Mesodermal cell (in vitro differentiated cells): ENCODE data around the gene CIRBP.

ENCODE experiments used
- H3K27ac ChIP-seq: 2 replicates; pipeline ENCODE4 v1.7.0; 2013; ENCODE audit warnings: mild to moderate bottlenecking, low read depth, low read length, moderate library complexity; ENCODE audit not compliant: severe bottlenecking
- H3K36me3 ChIP-seq: 2 replicates; pipeline ENCODE4 v1.7.1; 2013; ENCODE audit warnings: mild to moderate bottlenecking, low read length, moderate library complexity; ENCODE audit not compliant: control insufficient read depth, insufficient read depth
- H3K4me1 ChIP-seq: one replicate; pipeline ENCODE4 v1.7.1; 2013; ENCODE audit warnings: mild to moderate bottlenecking, low read length; ENCODE audit not compliant: insufficient read depth, control insufficient read depth, poor library complexity, severe bottlenecking
- H3K4me3 ChIP-seq: 2 replicates; pipeline ENCODE4 v1.7.0; 2013; ENCODE audit warnings: low read length, control low read depth, mild to moderate bottlenecking; ENCODE audit not compliant: insufficient read depth, poor library complexity, severe bottlenecking; ENCODE audit errors: extremely low read depth
- H3K9me3 ChIP-seq: 2 replicates; pipeline ENCODE4 v1.7.1; 2013; ENCODE audit warnings: mild to moderate bottlenecking, low read length, moderate library complexity; ENCODE audit not compliant: control insufficient read depth
- WGBS, 2 experiments: methylation state at CpG; one replicate each; pipeline ENCODE4 v1.1.5; 2013; ENCODE audit warnings: missing lambda C conversion rate in 2 of 2; ENCODE audit not compliant: insufficient coverage in 2 of 2; 5-methylcytosine and 5-hydroxymethylcytosine counted together

The CIRBP gene

DNA sequence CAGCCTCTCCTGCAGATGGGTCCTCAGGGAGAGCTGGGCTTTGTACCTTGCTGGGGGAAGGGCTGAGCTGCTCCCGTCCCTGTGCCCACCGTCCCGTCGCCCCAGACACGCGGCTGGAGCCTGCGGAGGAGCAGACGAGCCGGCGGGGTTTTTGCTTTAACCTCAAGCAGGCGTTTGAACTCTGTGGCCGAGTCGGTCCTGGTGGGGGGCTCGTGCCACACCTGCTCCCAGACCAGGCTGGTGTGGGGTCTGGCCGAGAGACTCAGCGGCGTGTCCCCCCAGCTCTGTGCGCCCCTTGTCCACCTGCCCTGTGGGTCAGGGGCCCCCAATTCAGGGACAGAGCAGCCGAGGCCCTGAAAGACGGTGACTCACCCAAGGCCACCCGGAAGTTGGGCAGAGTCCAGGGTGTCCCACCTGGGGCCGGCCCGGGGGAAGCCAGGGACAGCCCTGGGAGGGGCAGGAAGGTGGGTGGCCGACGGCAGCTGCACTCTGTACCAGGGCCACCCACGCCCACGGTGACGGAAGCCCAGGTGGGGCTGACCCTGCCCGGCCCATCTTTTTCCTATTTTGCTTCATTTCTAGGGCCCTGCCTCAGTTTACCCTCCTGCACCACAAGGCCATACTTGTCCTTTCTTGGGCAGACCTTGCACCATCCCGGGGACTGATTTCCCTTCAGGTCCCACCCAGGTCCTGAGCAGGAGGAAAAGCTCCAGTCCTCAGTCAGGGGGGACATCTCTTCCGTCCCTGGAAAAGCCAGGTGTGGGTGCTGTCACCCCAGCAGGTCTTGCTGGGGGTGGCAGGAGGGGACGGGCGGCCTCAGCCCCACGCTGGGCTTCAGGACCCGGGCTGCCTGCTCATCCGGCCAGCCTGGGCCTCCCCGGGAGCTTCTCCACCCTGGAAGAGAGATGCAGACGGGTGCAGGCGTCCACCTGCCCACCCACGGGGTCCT is 21.8 kb downstream of the CIRBP start:
- Histone ChIP-seq H3K4me1 (peaks cover 7% of the 10 kb centered on the region), H3K36me3 (no peaks in the 10 kb centered on the region), H3K9me3 (no peaks in the 10 kb centered on the region), H3K4me3 (no peak overlapping the region), H3K27ac (no peak overlapping the region)
- 88 to 90% methylated on average over 39 to 40 of the region's 40 CpGs for WGBS, 2 experiments

DNA sequence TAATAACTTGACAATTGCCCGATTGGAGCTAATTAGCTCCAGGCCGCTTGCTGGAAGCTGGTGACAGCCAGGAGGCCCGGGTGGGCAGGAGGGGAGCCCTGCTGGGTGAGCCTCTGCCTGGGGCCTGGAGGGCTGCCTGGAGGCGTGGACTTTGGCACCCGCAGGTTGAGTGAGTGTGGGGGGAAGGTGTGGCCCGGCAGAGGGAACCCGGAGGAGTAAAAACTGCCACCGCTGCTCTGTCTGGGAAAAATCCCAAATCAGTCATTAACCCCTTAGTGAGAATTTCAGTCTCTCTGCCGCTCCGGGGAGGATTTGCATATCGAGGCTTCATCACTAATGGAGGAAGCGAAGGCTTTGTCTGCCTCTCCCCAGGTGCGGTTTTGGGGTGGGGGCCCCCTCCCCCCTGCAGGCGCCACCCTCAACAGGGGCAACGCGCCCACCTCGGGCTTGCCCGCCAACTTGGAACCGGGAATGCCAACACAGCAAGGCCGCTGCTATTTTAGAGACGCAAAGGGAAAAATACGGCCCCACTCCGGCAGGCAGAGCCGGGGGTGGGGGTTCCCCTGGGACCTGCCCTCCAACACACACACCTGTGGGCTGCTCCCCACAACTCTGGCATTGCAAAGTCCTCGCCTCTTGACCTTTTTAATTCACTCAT is 22.8 kb downstream of the CIRBP start:
- WGBS, 2 experiments, result 85 to 86% methylated on average over 19 to 23 of the region's 25 CpGs

DNA sequence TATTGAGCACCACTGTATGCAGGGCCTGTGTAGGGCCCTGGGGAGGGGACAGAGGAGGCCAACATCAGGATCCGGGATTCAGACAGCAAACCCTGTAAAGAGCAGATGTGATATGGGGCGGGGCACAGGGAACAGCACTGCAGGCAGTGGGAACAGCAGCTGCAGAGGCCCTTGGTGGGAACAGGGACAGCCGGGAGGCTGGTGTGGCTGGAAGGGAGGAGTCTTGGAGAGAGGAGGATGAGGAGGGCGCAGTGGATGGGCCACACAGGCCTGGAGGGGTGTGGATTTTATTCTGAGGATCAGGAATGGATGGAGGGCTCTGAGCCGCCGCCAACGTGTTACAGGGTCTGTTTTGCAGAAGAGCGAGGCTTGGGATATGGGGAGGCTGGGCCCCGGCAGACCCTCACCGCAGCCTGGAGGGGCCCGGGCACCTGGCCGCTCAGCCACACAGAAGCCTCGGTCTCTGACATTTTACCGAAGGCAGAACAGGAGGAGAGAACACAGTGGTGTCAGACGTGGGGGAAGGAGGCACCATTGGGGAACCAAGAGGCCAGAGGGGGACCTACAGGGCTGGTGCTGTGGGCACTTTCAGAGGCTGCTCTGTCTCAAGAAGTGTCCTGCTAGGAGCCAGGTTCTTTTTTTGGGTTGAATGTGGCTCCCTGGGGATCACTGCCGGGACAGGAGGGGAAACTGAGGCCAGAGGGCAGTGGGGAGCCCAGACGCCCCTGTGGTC is 23.5 kb downstream of the CIRBP start:
- H3K4me3 ChIP-seq, result no peak overlapping the region
- WGBS, 2 experiments, result 90 to 91% methylated on average over 14 to 16 of the region's 17 CpGs
- H3K27ac ChIP-seq, result no peak overlapping the region

More for the DNA sequence above, 22.8 kb downstream of the CIRBP start:
- H3K4me1 ChIP-seq, result peaks cover 5% of the 10 kb centered on the region
- no peaks in the 10 kb centered on the region for H3K36me3 ChIP-seq
- H3K9me3 ChIP-seq, result no peaks in the 10 kb centered on the region
- H3K4me3 ChIP-seq, result no peak overlapping the region
- no peak overlapping the region for H3K27ac ChIP-seq

DNA sequence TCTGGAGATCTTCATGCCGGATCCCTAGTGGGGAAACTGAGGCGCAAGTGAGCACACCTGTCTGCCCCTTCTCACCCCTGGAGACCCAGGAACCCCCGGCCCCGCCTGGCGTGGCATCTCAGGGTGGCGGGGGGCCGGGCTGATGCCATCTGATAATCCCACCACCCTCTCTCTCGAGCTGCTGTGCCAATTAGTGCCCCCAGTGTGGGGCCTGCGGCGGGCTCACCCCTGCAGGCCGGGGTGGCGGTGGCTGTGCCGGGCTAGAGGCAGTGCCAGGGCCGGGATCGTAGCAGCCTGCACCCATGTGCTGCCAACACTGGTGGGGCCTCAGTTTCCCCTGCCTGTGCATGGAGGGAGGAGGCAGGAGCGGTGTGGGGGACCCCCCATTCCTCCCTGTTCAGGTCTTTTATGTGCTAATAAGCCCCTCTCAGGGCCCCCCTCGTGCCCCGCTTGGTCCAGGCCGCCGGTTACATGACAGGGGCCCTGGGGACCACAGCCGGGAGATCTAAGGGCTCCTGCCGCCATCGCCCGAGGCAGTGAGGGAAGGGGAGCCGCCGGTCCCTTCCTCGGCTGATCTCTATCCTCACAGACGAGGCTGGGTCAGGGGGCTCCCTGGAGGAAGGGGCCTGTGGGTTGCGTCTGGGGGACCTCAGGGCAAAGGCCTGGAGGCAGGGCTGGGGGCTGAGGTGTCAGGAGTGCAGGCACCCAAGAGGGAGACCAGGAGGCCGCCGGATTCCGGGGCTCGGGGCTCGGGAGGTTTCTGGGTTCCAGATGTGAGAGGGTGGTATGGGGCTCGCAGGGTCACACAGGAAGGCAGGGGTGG is 24.9 kb downstream of the CIRBP start:
- no peaks in the 10 kb centered on the region for H3K4me1 ChIP-seq
- no peaks in the 10 kb centered on the region for H3K9me3 ChIP-seq
- WGBS, 2 experiments, result 80 to 84% methylated on average over 28 to 34 of the region's 35 CpGs
- no peak overlapping the region for H3K27ac ChIP-seq
- H3K4me3 ChIP-seq, result no peak overlapping the region
- H3K36me3 ChIP-seq, result peaks cover 13% of the 10 kb centered on the region

More for the DNA sequence above, 23.5 kb downstream of the CIRBP start:
- Histone ChIP-seq H3K9me3 (no peaks in the 10 kb centered on the region), H3K4me1 (no peaks in the 10 kb centered on the region), H3K36me3 (peaks cover 3% of the 10 kb centered on the region)

DNA sequence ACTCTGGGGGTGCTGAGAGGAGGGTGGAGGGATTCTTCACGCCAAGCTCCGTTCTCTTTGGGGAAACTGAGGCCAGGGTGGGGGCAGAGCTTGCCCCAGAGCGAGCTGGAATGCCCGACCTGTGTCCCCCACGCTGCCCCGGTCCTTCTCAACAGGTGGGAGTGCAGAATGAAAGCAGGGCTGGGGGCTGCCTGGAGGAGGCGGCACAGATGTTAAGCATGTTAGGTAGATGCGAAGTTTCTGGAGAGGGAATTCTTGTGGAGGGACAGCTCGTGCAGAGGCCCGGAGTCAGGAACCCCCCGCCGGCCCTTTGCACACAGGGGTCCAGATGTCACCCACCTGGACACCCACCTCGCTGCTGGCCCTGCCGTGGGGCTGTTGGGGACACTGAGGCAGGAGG is 25.6 kb downstream of the CIRBP start:
- Histone ChIP-seq H3K36me3 (peaks cover 13% of the 10 kb centered on the region), H3K4me3 (no peak overlapping the region), H3K4me1 (no peaks in the 10 kb centered on the region), H3K27ac (no peak overlapping the region), H3K9me3 (no peaks in the 10 kb centered on the region)
- WGBS, 2 experiments, result 71 to 75% methylated on average over 11 to 14 of the region's 14 CpGs

DNA sequence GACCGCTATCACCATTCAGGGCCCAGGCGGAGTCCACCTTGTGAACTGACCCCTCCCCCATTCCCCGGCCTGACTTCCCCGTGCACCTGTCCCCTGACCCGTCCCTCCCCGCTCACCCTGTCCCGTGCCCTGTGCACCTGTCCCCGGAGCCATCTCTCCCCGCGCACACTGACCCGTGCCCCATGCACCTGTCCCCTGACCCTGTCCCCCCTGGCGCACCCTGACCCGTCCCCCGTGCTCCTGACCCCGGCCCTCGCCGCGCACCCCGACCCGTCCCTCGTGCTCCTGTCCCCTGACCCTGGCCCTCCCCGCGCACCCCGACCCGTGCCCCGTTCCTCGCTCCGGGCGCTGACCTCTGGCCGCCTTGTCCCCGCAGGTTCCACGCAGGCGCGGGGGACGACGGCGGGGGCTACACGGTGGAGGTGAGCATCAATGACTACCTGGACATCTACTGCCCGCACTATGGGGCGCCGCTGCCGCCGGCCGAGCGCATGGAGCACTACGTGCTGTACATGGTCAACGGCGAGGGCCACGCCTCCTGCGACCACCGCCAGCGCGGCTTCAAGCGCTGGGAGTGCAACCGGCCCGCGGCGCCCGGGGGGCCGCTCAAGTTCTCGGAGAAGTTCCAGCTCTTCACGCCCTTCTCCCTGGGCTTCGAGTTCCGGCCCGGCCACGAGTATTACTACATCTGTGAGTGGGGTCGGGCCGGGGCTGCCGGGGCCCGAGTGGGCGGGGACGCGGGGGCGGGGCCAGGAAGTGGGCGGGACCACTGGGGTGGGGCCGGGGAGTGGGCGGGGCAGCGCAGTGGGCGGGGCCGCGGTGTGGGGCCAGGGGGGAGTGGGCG is 26.3 kb downstream of the CIRBP start:
- 54 to 55% methylated on average over 56 to 63 of the region's 82 CpGs for WGBS, 2 experiments
- H3K9me3 ChIP-seq, result no peaks in the 10 kb centered on the region
- H3K4me3 ChIP-seq, result no peak overlapping the region
- no peak overlapping the region for H3K27ac ChIP-seq
- H3K4me1 ChIP-seq, result no peaks in the 10 kb centered on the region
- H3K36me3 ChIP-seq, result peaks cover 13% of the 10 kb centered on the region

DNA sequence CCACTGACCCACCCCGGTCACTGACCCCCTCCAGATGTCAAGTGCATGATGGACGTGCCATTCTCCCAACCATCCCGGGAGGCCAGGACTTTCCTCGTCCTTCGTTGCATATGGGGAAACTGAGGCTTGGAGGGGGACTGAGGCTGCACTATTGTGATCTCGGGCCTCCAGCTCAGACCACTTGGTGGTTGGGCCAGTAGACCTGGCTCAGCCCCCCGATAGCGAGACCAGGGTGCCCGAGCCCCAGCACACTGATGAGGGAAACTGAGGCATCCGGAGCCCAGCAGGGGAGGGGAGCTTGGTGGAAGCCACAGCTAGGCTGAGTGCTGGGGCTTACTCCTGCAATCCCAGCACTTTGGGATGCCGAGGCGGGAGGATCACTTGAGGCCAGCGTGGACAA is 26.9 kb downstream of the CIRBP start:
- no peaks in the 10 kb centered on the region for H3K9me3 ChIP-seq
- 90% methylated on average over 9 to 10 of the region's 13 CpGs for WGBS, 2 experiments
- H3K4me1 ChIP-seq, result no peaks in the 10 kb centered on the region
- no peak overlapping the region for H3K27ac ChIP-seq
- no peak overlapping the region for H3K4me3 ChIP-seq
- peaks cover 13% of the 10 kb centered on the region for H3K36me3 ChIP-seq

DNA sequence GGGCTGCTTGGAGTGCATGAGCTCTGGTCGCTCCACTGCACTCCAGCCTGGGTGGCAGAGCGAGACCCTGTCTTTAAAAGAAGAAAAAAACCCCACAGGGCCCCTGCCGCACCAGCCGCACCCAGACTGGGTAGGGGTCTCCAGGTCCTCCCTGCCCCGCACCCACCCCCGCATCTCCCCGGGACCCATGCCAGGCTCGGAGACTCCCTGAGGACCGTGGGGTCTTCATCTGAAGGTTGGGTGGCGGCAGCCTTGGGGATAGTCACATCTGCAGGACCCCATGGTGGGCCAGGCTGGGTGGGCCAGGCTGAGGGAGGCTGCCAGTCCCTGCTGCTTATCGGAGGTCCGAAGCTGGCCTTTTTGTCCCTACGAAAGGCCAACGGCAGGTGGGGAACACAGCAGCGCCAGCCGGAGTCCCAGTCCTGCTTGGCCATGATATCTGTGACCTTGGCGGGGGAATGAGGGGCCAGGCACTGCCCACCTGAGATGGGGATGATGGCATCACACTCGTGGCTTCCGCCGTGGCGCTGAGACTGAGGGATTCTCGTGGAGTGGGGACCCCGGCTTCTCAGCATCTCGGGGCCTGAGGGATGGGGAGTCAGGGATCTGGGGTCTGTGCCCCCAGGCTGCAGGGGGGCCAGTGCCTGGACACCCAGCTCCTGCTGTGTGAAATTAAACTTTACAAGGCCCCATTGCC is 27.6 kb downstream of the CIRBP start:
- H3K27ac ChIP-seq, result no peak overlapping the region
- no peaks in the 10 kb centered on the region for H3K4me1 ChIP-seq
- H3K4me3 ChIP-seq, result no peak overlapping the region
- peaks cover 13% of the 10 kb centered on the region for H3K36me3 ChIP-seq
- H3K9me3 ChIP-seq, result no peaks in the 10 kb centered on the region
- 92 to 97% methylated on average over 13 to 16 of the region's 24 CpGs for WGBS, 2 experiments

DNA sequence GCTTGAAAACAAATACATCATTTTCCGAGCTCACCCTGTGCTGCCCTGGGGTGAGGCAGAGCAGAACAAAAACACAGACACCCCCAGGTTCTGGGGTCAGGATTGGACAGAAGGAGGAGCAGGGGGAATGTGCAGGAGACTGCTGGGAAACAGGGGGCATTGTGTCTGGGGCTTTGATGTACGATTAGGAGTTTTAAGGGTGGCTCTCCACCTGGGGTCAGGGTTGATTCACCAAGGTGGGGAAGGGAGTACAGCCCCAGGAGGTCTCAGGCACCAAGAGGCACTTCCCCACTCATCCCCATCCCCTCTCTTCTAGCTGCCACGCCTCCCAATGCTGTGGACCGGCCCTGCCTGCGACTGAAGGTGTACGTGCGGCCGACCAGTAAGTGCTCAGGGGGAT is 29.1 kb downstream of the CIRBP start:
- 81 to 95% methylated on average over 5 to 7 of the region's 8 CpGs for WGBS, 2 experiments
- Histone ChIP-seq H3K4me1 (no peaks in the 10 kb centered on the region), H3K9me3 (no peaks in the 10 kb centered on the region), H3K36me3 (peaks cover 13% of the 10 kb centered on the region), H3K4me3 (no peak overlapping the region), H3K27ac (no peak overlapping the region)
